ENCODE results near the gene CDK17.

The CDK17 gene

GRCh38 chr12:96241846-96242256 is 158.4 kb downstream of the CDK17 start:
- peak; percentile 47 for DNase-seq
- no peaks in the 10 kb centered on the region for H3K4me1 ChIP-seq (ENCODE audit: control insufficient read depth, low read depth, low read length)

GRCh38 chr12:96241431-96241830 is 158.8 kb downstream of the CDK17 start:
- no peak overlapping the region for H3K4ac ChIP-seq (ENCODE audit: low read depth, low read length)
- H3K23ac ChIP-seq (ENCODE audit: low read length), result no peak overlapping the region
- DNase-seq, result no peak
- no peak overlapping the region for H2AK5ac ChIP-seq (ENCODE audit: low read length)
- H3K4me3 ChIP-seq (ENCODE audit: low read length), result no peak overlapping the region
- H3K27me3 ChIP-seq (ENCODE audit: insufficient read depth, low read length, poor library complexity), result no peaks in the 10 kb centered on the region
- WGBS (ENCODE audit: extremely low coverage, insufficient coverage, low lambda C conversion rate), result no CpG with 5 or more reads among the region's 4 CpGs
- H3K56ac ChIP-seq (ENCODE audit: low read length), result no peak overlapping the region
- H3K79me1 ChIP-seq (ENCODE audit: low read length), result peaks cover 2% of the 10 kb centered on the region
- no peaks in the 10 kb centered on the region for H3K4me1 ChIP-seq (ENCODE audit: control insufficient read depth, low read depth, low read length)
- H3K4me2 ChIP-seq (ENCODE audit: low read length), result no peak overlapping the region
- H2BK15ac ChIP-seq (replicated peaks; ENCODE audit: low read depth), result no peak overlapping the region
- H3K27ac ChIP-seq (ENCODE audit: low read depth, low read length), result no peak overlapping the region
- H3K9ac ChIP-seq (ENCODE audit: low read length), result no peak overlapping the region
- no peaks in the 10 kb centered on the region for H3K36me3 ChIP-seq (ENCODE audit: control insufficient read depth, insufficient read depth, low read length)
- no peak overlapping the region for H2BK5ac ChIP-seq (ENCODE audit: low read length)
- H4K8ac ChIP-seq (ENCODE audit: low read depth, low read length), result no peak overlapping the region
- no peak overlapping the region for H3K18ac ChIP-seq (ENCODE audit: low read length)
- no peak overlapping the region for H4K5ac ChIP-seq (ENCODE audit: low read length)
- H3K79me2 ChIP-seq (ENCODE audit: control insufficient read depth, insufficient read depth, low read length), result no peaks in the 10 kb centered on the region
- H2BK120ac ChIP-seq (ENCODE audit: low read depth, low read length), result no peak overlapping the region

More at GRCh38 chr12:96241846-96242256, 158.4 kb downstream of the CDK17 start:
- Histone ChIP-seq H3K4me3 (ENCODE audit: low read length) (no peak overlapping the region), H2BK5ac (ENCODE audit: low read length) (no peak overlapping the region), H3K18ac (ENCODE audit: low read length) (no peak overlapping the region), H3K79me1 (ENCODE audit: low read length) (peaks cover 2% of the 10 kb centered on the region), H3K79me2 (ENCODE audit: control insufficient read depth, insufficient read depth, low read length) (no peaks in the 10 kb centered on the region), H4K5ac (ENCODE audit: low read length) (no peak overlapping the region), H3K23ac (ENCODE audit: low read length) (no peak overlapping the region), H2BK15ac (replicated peaks; ENCODE audit: low read depth) (no peak overlapping the region), H3K4ac (ENCODE audit: low read depth, low read length) (no peak overlapping the region), H3K36me3 (ENCODE audit: control insufficient read depth, insufficient read depth, low read length) (no peaks in the 10 kb centered on the region), H3K56ac (ENCODE audit: low read length) (no peak overlapping the region), H3K27me3 (ENCODE audit: insufficient read depth, low read length, poor library complexity) (no peaks in the 10 kb centered on the region), H3K27ac (ENCODE audit: low read depth, low read length) (no peak overlapping the region), H2AK5ac (ENCODE audit: low read length) (no peak overlapping the region), H2BK120ac (ENCODE audit: low read depth, low read length) (no peak overlapping the region), H4K8ac (ENCODE audit: low read depth, low read length) (no peak overlapping the region), H3K4me2 (ENCODE audit: low read length) (no peak overlapping the region), H3K9ac (ENCODE audit: low read length) (no peak overlapping the region)
- no CpG with 5 or more reads among the region's 9 CpGs for WGBS (ENCODE audit: extremely low coverage, insufficient coverage, low lambda C conversion rate)

- Histone ChIP-seq H3K9ac (ENCODE audit: low read length) (no peak overlapping the region), H3K4me3 (ENCODE audit: low read length) (no peak overlapping the region), H3K56ac (ENCODE audit: low read length) (no peak overlapping the region), H4K5ac (ENCODE audit: low read length) (no peak overlapping the region), H2BK15ac (replicated peaks; ENCODE audit: low read depth) (no peak overlapping the region), H2AK5ac (ENCODE audit: low read length) (no peak overlapping the region), H3K4ac (ENCODE audit: low read depth, low read length) (no peak overlapping the region), H4K8ac (ENCODE audit: low read depth, low read length) (no peak overlapping the region), H3K79me1 (ENCODE audit: low read length) (peaks cover 2% of the 10 kb centered on the region), H3K23ac (ENCODE audit: low read length) (no peak overlapping the region), H3K36me3 (ENCODE audit: control insufficient read depth, insufficient read depth, low read length) (no peaks in the 10 kb centered on the region), H3K27me3 (ENCODE audit: insufficient read depth, low read length, poor library complexity) (no peaks in the 10 kb centered on the region), H2BK5ac (ENCODE audit: low read length) (no peak overlapping the region), H3K4me2 (ENCODE audit: low read length) (no peak overlapping the region), H3K79me2 (ENCODE audit: control insufficient read depth, insufficient read depth, low read length) (no peaks in the 10 kb centered on the region), H2BK120ac (ENCODE audit: low read depth, low read length) (no peak overlapping the region), H3K4me1 (ENCODE audit: control insufficient read depth, low read depth, low read length) (no peaks in the 10 kb centered on the region), H3K27ac (ENCODE audit: low read depth, low read length) (no peak overlapping the region), H3K18ac (ENCODE audit: low read length) (no peak overlapping the region)
- DNase-seq, result no peak
- WGBS (ENCODE audit: extremely low coverage, insufficient coverage, low lambda C conversion rate), result no CpG with 5 or more reads among the region's 11 CpGs
Observed at GRCh38 chr12:96240656-96241055, 159.6 kb downstream of the CDK17 start.

- Histone ChIP-seq H3K79me2 (ENCODE audit: control insufficient read depth, insufficient read depth, low read length) (no peaks in the 10 kb centered on the region), H2BK120ac (ENCODE audit: low read depth, low read length) (no peak overlapping the region), H3K9ac (ENCODE audit: low read length) (no peak overlapping the region), H3K56ac (ENCODE audit: low read length) (peak overlapping the region; percentile 25), H3K79me1 (ENCODE audit: low read length) (peaks cover 2% of the 10 kb centered on the region), H3K4me1 (ENCODE audit: control insufficient read depth, low read depth, low read length) (no peaks in the 10 kb centered on the region), H3K4me2 (ENCODE audit: low read length) (no peak overlapping the region), H3K4ac (ENCODE audit: low read depth, low read length) (no peak overlapping the region), H2BK5ac (ENCODE audit: low read length) (no peak overlapping the region), H2AK5ac (ENCODE audit: low read length) (no peak overlapping the region), H4K8ac (ENCODE audit: low read depth, low read length) (no peak overlapping the region), H3K18ac (ENCODE audit: low read length) (no peak overlapping the region), H3K23ac (ENCODE audit: low read length) (no peak overlapping the region), H4K5ac (ENCODE audit: low read length) (no peak overlapping the region), H3K27ac (ENCODE audit: low read depth, low read length) (no peak overlapping the region), H3K4me3 (ENCODE audit: low read length) (no peak overlapping the region), H3K27me3 (ENCODE audit: insufficient read depth, low read length, poor library complexity) (no peaks in the 10 kb centered on the region), H2BK15ac (replicated peaks; ENCODE audit: low read depth) (no peak overlapping the region), H3K36me3 (ENCODE audit: control insufficient read depth, insufficient read depth, low read length) (no peaks in the 10 kb centered on the region)
- no peak for DNase-seq
- no CpG with 5 or more reads among the region's 18 CpGs for WGBS (ENCODE audit: extremely low coverage, insufficient coverage, low lambda C conversion rate)
Observed at GRCh38 chr12:96239711-96240635, 160.3 kb downstream of the CDK17 start.

GRCh38 chr12:96238336-96239047 is 161.7 kb downstream of the CDK17 start:
- no CpG with 5 or more reads among the region's 13 CpGs for WGBS (ENCODE audit: extremely low coverage, insufficient coverage, low lambda C conversion rate)
- H3K9ac ChIP-seq (ENCODE audit: low read length), result no peak overlapping the region
- H3K4me3 ChIP-seq (ENCODE audit: low read length), result no peak overlapping the region
- no peak overlapping the region for H2AK5ac ChIP-seq (ENCODE audit: low read length)
- no peak overlapping the region for H4K5ac ChIP-seq (ENCODE audit: low read length)
- H2BK15ac ChIP-seq (replicated peaks; ENCODE audit: low read depth), result no peak overlapping the region
- H3K79me2 ChIP-seq (ENCODE audit: control insufficient read depth, insufficient read depth, low read length), result no peaks in the 10 kb centered on the region
- no peak overlapping the region for H4K8ac ChIP-seq (ENCODE audit: low read depth, low read length)
- H3K23ac ChIP-seq (ENCODE audit: low read length), result no peak overlapping the region
- no peaks in the 10 kb centered on the region for H3K36me3 ChIP-seq (ENCODE audit: control insufficient read depth, insufficient read depth, low read length)
- no peak overlapping the region for H3K4ac ChIP-seq (ENCODE audit: low read depth, low read length)
- no peaks in the 10 kb centered on the region for H3K4me1 ChIP-seq (ENCODE audit: control insufficient read depth, low read depth, low read length)
- H3K79me1 ChIP-seq (ENCODE audit: low read length), result peaks cover 2% of the 10 kb centered on the region
- no peak overlapping the region for H3K4me2 ChIP-seq (ENCODE audit: low read length)
- no peak overlapping the region for H3K27ac ChIP-seq (ENCODE audit: low read depth, low read length)
- DNase-seq, result no peak
- H2BK120ac ChIP-seq (ENCODE audit: low read depth, low read length), result no peak overlapping the region
- H3K27me3 ChIP-seq (ENCODE audit: insufficient read depth, low read length, poor library complexity), result no peaks in the 10 kb centered on the region
- H3K18ac ChIP-seq (ENCODE audit: low read length), result no peak overlapping the region
- H2BK5ac ChIP-seq (ENCODE audit: low read length), result no peak overlapping the region
- no peak overlapping the region for H3K56ac ChIP-seq (ENCODE audit: low read length)

Data from mesendoderm (in vitro differentiated cells).